HG02588 (cell line): Measurements from ENCODE around the gene CACNA1D.
"Not testable (repeated sequence)": the region's sequence is repeated elsewhere in the genome, so short reads cannot be mapped to it uniquely, and the experiment has no call there.

Experiments
- ATAC-seq: cut with Tn5 transposase; IDR thresholded peaks from one replicate; pipeline ENCODE4 v1.9.1; 2021; ENCODE audit warnings: mild to moderate bottlenecking, moderate library complexity; ENCODE audit not compliant: unreplicated experiment

Gene CACNA1D

GRCh38 chr3:53570709-53571108 lies 76.3 kb downstream of the CACNA1D start:
- ATAC-seq, result no peak

GRCh38 chr3:53571264-53571663 lies 76.9 kb downstream of the CACNA1D start:
- ATAC-seq, result no peak

GRCh38 chr3:53572184-53572583 lies 77.8 kb downstream of the CACNA1D start:
- not testable (repeated sequence) for ATAC-seq

- ATAC-seq, result no peak
Measured at GRCh38 chr3:53577506-53577905, 83.1 kb downstream of the CACNA1D start.

- ATAC-seq, result no peak
Measured at GRCh38 chr3:53579636-53580035, 85.2 kb downstream of the CACNA1D start.

GRCh38 chr3:53581671-53582070 lies 87.3 kb downstream of the CACNA1D start:
- ATAC-seq, result no peak

GRCh38 chr3:53583161-53583690 lies 88.8 kb downstream of the CACNA1D start:
- ATAC-seq, result no peak

GRCh38 chr3:53585049-53585448 lies 90.6 kb downstream of the CACNA1D start:
- ATAC-seq, result no peak

- no peak for ATAC-seq
Measured at GRCh38 chr3:53585627-53586026, 91.2 kb downstream of the CACNA1D start.

GRCh38 chr3:53588122-53588521 lies 93.7 kb downstream of the CACNA1D start:
- no peak for ATAC-seq

GRCh38 chr3:53589201-53589600 lies 94.8 kb downstream of the CACNA1D start:
- no peak for ATAC-seq

- ATAC-seq, result no peak
Measured at GRCh38 chr3:53589806-53590205, 95.4 kb downstream of the CACNA1D start.

- no peak for ATAC-seq
Measured at GRCh38 chr3:53590606-53591005, 96.2 kb downstream of the CACNA1D start.

- ATAC-seq, result no peak
Measured at GRCh38 chr3:53591646-53592045, 97.2 kb downstream of the CACNA1D start.

GRCh38 chr3:53592862-53593261 lies 98.5 kb downstream of the CACNA1D start:
- no peak for ATAC-seq

GRCh38 chr3:53593611-53594010 lies 99.2 kb downstream of the CACNA1D start:
- no peak for ATAC-seq

- ATAC-seq, result no peak
Measured at GRCh38 chr3:53594276-53594675, 99.9 kb downstream of the CACNA1D start.

GRCh38 chr3:53595660-53596059 lies 101.2 kb downstream of the CACNA1D start:
- no peak for ATAC-seq

GRCh38 chr3:53597136-53597915 lies 102.9 kb downstream of the CACNA1D start:
- no peak for ATAC-seq

- ATAC-seq, result no peak
Measured at GRCh38 chr3:53599771-53600170, 105.4 kb downstream of the CACNA1D start.

GRCh38 chr3:53602866-53603265 lies 108.5 kb downstream of the CACNA1D start:
- ATAC-seq, result no peak

GRCh38 chr3:53604232-53604631 lies 109.8 kb downstream of the CACNA1D start:
- no peak for ATAC-seq

- ATAC-seq, result no peak
Measured at GRCh38 chr3:53606793-53607192, 112.4 kb downstream of the CACNA1D start.
